Measurements from ENCODE around the gene SERPINE2.

- TF ChIP-seq CTCF (IDR thresholded peaks at IDR 0.05) (no peak), POLR2AphosphoS5 (IDR thresholded peaks at IDR 0.05) (no peak), POLR2A (IDR thresholded peaks at IDR 0.05) (no peak)
These were observed 13.2 kb downstream of the SERPINE2 start for GRCh38 chr2:224025874-224026273.
